K562 (cell line): Measurements from ENCODE around the gene FAM98C. TPM values are rescaled to one million over a fixed set of nuclear protein-coding genes. Genes with fewer than 3 reads are reported as not detected.

Experiments
- ATF1 ChIP-seq, 2 experiments: fragments of 450-650 bp in 1 of 2; IDR thresholded peaks; 2 replicates each; pipeline ENCODE4 v1.6.1; 2016; ENCODE audit warnings: missing compliant biosample characterization in 1 of 2, missing genetic modification characterization in 1 of 2
- CCNT2 ChIP-seq: IDR thresholded peaks from 2 replicates; pipeline ENCODE4 v1.6.1; 2011; ENCODE audit warnings: borderline replicate concordance, low read depth, mild to moderate bottlenecking, moderate library complexity, mixed read lengths, low read length; ENCODE audit not compliant: insufficient read length; ENCODE audit errors: extremely low read depth
- EP300 ChIP-seq: IDR thresholded peaks from 2 replicates; pipeline ENCODE4 v1.6.1; 2012; ENCODE audit warnings: low read length, improper control_type of control experiment
- EP400 ChIP-seq: fragments of 450-650 bp; IDR thresholded peaks from 2 replicates; pipeline ENCODE4 v1.6.1; 2017; ENCODE audit warnings: antibody characterized with exemption, mild to moderate bottlenecking, moderate library complexity
- GABPA ChIP-seq: fragments of 200-800 bp; sonication (Bioruptor generic); conservative IDR thresholded peaks from 2 replicates; pipeline ENCODE4 v1.6.1; 2016; ENCODE audit warnings: low read depth, missing genetic modification characterization, missing compliant biosample characterization
- HES1 ChIP-seq: fragments of 450-650 bp; IDR thresholded peaks from 2 replicates; pipeline ENCODE4 v1.6.1; 2016; ENCODE audit warnings: low read depth, mild to moderate bottlenecking, moderate library complexity
- HMG20A ChIP-seq: fragments of 450-650 bp; formaldehyde crosslinking; conservative IDR thresholded peaks from 2 replicates; pipeline ENCODE4 v1.4.0; 2020; ENCODE audit warnings: mild to moderate bottlenecking, mixed read lengths
- HNRNPL ChIP-seq: fragments of 200-400 bp; formaldehyde crosslinking; IDR thresholded peaks from 2 replicates; pipeline ENCODE4 v1.6.1; 2017; ENCODE audit warnings: low read depth, mild to moderate bottlenecking, low read length
- KLF16 ChIP-seq: IDR thresholded peaks from 2 replicates; pipeline ENCODE4 v1.6.1; 2016; ENCODE audit warnings: antibody characterized with exemption
- NBN ChIP-seq: fragments of 450-650 bp; IDR thresholded peaks from 2 replicates; pipeline ENCODE4 v1.6.1; 2016; ENCODE audit warnings: low read depth, mild to moderate bottlenecking
- NCOA4 ChIP-seq: fragments of 450-650 bp; IDR thresholded peaks from 2 replicates; pipeline ENCODE4 v1.6.1; 2018; ENCODE audit warnings: mild to moderate bottlenecking; ENCODE audit not compliant: partially characterized antibody
- PHF20 ChIP-seq: fragments of 450-650 bp; IDR thresholded peaks from 2 replicates; pipeline ENCODE4 v1.6.1; 2018; ENCODE audit not compliant: partially characterized antibody
- POLR3G ChIP-seq: IDR thresholded peaks from 2 replicates; pipeline ENCODE4 v1.6.1; 2011; ENCODE audit not compliant: insufficient read length, insufficient replicate concordance; ENCODE audit errors: extremely low read depth
- SMARCB1 ChIP-seq: IDR thresholded peaks from 2 replicates; pipeline ENCODE4 v1.6.1; 2011; ENCODE audit warnings: improper control_type of control experiment, low read depth; ENCODE audit not compliant: insufficient read length
- SRSF9 ChIP-seq: fragments of 200-400 bp; formaldehyde crosslinking; IDR thresholded peaks from 2 replicates; pipeline ENCODE4 v1.6.1; 2017; ENCODE audit warnings: low read depth, low read length, borderline replicate concordance
- TAF1 ChIP-seq: IDR thresholded peaks from 2 replicates; pipeline ENCODE4 v1.6.1; 2011; ENCODE audit warnings: mild to moderate bottlenecking, low read length, moderate library complexity; ENCODE audit not compliant: insufficient read depth, control insufficient read depth, severe bottlenecking; ENCODE audit errors: extremely low read depth
- TRIM28 ChIP-seq: fragments of 450-650 bp; IDR thresholded peaks from 2 replicates; pipeline ENCODE4 v1.6.1; 2017
- XRCC4 ChIP-seq: IDR thresholded peaks from one replicate; pipeline ENCODE4 v1.6.1; 2011; ENCODE audit not compliant: insufficient read depth, insufficient read length; ENCODE audit errors: extremely low read depth
- ZKSCAN8 ChIP-seq: fragments of 200-800 bp; sonication (Bioruptor generic); IDR thresholded peaks from 2 replicates; pipeline ENCODE4 v1.6.1; 2016; ENCODE audit warnings: missing genetic modification characterization, missing compliant biosample characterization
- ZNF280A ChIP-seq: fragments of 450-650 bp; IDR thresholded peaks from 2 replicates; pipeline ENCODE4 v1.6.1; 2018; ENCODE audit warnings: mild to moderate bottlenecking, low read depth; ENCODE audit not compliant: partially characterized antibody
- ZNF280B ChIP-seq: fragments of 250-450 bp; sonication (Bioruptor Pico); IDR thresholded peaks from 2 replicates; pipeline ENCODE4 v1.5.1; 2021; ENCODE audit warnings: mild to moderate bottlenecking
- polyA plus RNA-seq, 8 experiments: library from polyadenylated mRNA; depleted of rRNA in 4 of 8; stranded (reverse) in 5 of 8; unstranded in 3 of 8; fragments of >200 nt; fragmentation: Nextera tagmentation in 2 of 8; fragmentation: Illumina TruSeq in 1 of 8; extraction: Ambion mirVana in 2 of 8; extraction: Trizol in 1 of 8; gene quantifications; 2 replicates each; pipeline versions ENCODE4 v1.2.1 to v1.2.3, GENCODE V29; 2011 to 2014; ENCODE audit warnings: inconsistent platforms in 1 of 8, missing spikeins in 1 of 8
- total RNA-seq, 7 experiments: library from RNA; depleted of rRNA in 6 of 7; stranded (reverse); fragments of >200 nt in 6 of 7; fragmentation: Illumina TruSeq in 2 of 7; extraction: Trizol in 2 of 7; gene quantifications; 2 replicates each; pipeline versions ENCODE4 v1.2.1 to v1.2.3, GENCODE V29; 2011 to 2021; ENCODE audit warnings: low replicate concordance in 1 of 7
- TF ChIP-seq, protein P1 (sequence below): fragments of 200-800 bp; sonication (Bioruptor generic); IDR thresholded peaks from 2 replicates; pipeline ENCODE4 v1.6.1; 2017; ENCODE audit warnings: missing genetic modification characterization, missing compliant biosample characterization

The FAM98C gene
- total and polyA plus RNA-seq, 9 of the 15 experiments (the other 6 are each of a cell fraction or from before 2014, with no cell fraction given), result 1.7 to 43.8 (median 13.7) TPM

DNA sequence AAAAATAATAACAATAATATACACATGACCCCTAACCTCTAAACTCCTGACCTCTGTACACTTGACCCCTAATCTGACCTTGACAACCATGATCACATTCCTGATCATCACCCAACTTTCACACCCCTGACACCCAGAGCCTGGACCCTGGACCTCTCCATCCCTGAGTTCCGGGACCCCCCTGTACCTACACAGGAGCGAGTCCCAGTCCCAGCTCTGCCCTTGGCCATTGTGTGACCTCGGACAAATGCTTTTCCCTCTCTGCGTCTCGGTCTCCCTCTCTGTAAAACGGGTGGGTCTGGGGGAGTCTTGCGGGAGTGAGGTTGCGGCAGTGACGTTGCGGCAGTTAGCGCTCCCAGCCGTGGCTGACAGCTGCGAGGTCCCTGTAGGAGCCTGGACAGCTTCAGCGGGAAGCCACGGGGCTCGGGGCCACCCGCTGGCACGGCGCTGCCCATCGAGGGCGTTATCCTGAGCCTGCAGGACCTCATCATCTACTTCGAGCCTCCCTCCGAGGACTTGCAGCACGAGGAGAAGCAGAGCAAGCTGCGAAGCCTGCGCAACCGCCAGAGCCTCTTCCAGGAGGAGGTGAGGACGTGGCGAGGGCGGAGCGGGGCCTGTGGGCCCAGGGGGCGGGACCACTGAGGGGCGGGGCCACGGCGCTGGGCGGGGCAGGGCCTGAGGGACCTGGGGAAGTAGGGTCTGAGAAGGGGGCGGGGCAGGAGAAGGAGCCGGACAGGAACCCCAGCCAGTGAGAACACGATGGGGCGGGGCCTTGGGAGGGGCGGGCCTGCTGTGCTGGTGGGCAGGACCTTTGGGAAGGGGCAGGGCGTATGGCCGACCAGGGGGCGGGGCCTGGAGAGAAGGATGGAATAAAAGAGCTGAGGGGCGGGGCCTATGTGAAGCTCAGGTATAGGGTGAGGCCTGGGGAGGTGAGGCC is 49.8 kb downstream of the FAM98C start (continued):
- TF ChIP-seq, protein P1, sequence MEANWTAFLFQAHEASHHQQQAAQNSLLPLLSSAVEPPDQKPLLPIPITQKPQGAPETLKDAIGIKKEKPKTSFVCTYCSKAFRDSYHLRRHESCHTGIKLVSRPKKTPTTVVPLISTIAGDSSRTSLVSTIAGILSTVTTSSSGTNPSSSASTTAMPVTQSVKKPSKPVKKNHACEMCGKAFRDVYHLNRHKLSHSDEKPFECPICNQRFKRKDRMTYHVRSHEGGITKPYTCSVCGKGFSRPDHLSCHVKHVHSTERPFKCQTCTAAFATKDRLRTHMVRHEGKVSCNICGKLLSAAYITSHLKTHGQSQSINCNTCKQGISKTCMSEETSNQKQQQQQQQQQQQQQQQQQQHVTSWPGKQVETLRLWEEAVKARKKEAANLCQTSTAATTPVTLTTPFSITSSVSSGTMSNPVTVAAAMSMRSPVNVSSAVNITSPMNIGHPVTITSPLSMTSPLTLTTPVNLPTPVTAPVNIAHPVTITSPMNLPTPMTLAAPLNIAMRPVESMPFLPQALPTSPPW, result peak; percentile 59; the same call in 1 of the 2 replicates
- no peak for TF ChIP-seq SRSF9
- TF ChIP-seq NCOA4, result no peak
- no peak for TF ChIP-seq ATF1 (CRISPR knock-in tag; IDR thresholded peaks at IDR 0.05)
- peak; percentile 74 for TF ChIP-seq ATF1 (tag; IDR thresholded peaks at IDR 0.05)
- no peak for TF ChIP-seq PHF20
- TF ChIP-seq EP400, result peak; percentile 90
- no peak for TF ChIP-seq KLF16
- no peak for TF ChIP-seq ZNF280B (CRISPR knock-in tag)
- TF ChIP-seq HES1, result no peak
- TF ChIP-seq ZKSCAN8 (CRISPR knock-in tag), result no peak
- no peak for TF ChIP-seq SMARCB1
- TF ChIP-seq HMG20A (CRISPR knock-in tag), result no peak
- TF ChIP-seq CCNT2, result no peak
- TF ChIP-seq TRIM28, result no peak
- TF ChIP-seq POLR3G, result no peak
- no peak for TF ChIP-seq HNRNPL
- TF ChIP-seq GABPA (tag), result no peak
- TF ChIP-seq EP300, result no peak
- no peak for TF ChIP-seq TAF1
- TF ChIP-seq XRCC4, result no peak
- no peak for TF ChIP-seq ZNF280A
- TF ChIP-seq NBN, result peak; percentile 56; the same call in 1 of the 2 replicates
